Measurements from ENCODE around the gene TUBA4A. TPM values are rescaled to one million over a fixed set of nuclear protein-coding genes. Genes with fewer than 3 reads are reported as not detected.

The TUBA4A gene
- total and polyA plus RNA-seq, 2 of the 4 experiments (the other 2 are of a cell fraction) = 21.9 to 35.6 TPM

- TF ChIP-seq MXI1 (IDR thresholded peaks at IDR 0.05; ENCODE audit: borderline replicate concordance, low read depth, low read length) (no peak), RFX5 (IDR thresholded peaks at IDR 0.05; ENCODE audit: low read depth, low read length) (no peak), SMC3 (IDR thresholded peaks at IDR 0.05; ENCODE audit: low read depth, low read length) (no peak), MAZ (IDR thresholded peaks at IDR 0.05; ENCODE audit: borderline replicate concordance, low read depth, low read length) (no peak), CTCF (conservative IDR thresholded peaks at IDR 0.05; ENCODE audit: low read depth, low read length) (no peak), MAFK (IDR thresholded peaks at IDR 0.05; ENCODE audit: low read depth, low read length) (no peak), ELK1 (IDR thresholded peaks at IDR 0.05; ENCODE audit: borderline replicate concordance, low read depth, low read length) (no peak), CEBPB (IDR thresholded peaks at IDR 0.05; ENCODE audit: low read depth, low read length) (no peak), USF2 (IDR thresholded peaks at IDR 0.05; ENCODE audit: low read depth, low read length) (no peak), RCOR1 (IDR thresholded peaks at IDR 0.05; ENCODE audit: insufficient replicate concordance, low read length) (no peak)
- intact Hi-C loops (cut with micrococcal nuclease) = no loop called here
- DNase-seq = no peak
- dilution Hi-C loops (cut with HindIII; ENCODE audit: low sequenced_read_pairs, unreplicated experiment) = no loop called here
- peaks cover 38% of the 10 kb centered on the region for H3K36me3 ChIP-seq (ENCODE audit: control insufficient read depth, insufficient read depth, low read length)
- peak overlapping the region; percentile 87 for H3K23ac ChIP-seq (ENCODE audit: low read depth, low read length)
- H3K9me1 ChIP-seq (ENCODE audit: insufficient read depth, low read length) = peaks cover 8% of the 10 kb centered on the region; the same call in 1 of the 2 replicates
- H2BK5ac ChIP-seq (ENCODE audit: low read depth, low read length, poor library complexity, severe bottlenecking) = peak overlapping the region; percentile 71
- no peak for ATAC-seq (ENCODE audit: low read depth)
- ChIA-PET CTCF (interaction anchor here (0.6 to 1.4 kb wide), 3 partner anchors 50 to 137 kb away, joined by 4 to 8 read pairs (median 5); no protein-coding TSS in a partner anchor), POLR2A (ENCODE audit: unreplicated experiment) (interaction anchor here (0.7 to 1.1 kb wide), 2 partner anchors 16 to 21 kb away, joined by 6 to 18 read pairs; no protein-coding TSS in a partner anchor)
- peak overlapping the region; percentile 93 for H3K14ac ChIP-seq (replicated peaks; ENCODE audit: low read depth, low read length)
- H4K5ac ChIP-seq (ENCODE audit: low read depth, low read length) = peak overlapping the region; percentile 31
- H2BK120ac ChIP-seq (ENCODE audit: low read depth, low read length) = no peak overlapping the region
- H2BK20ac ChIP-seq (ENCODE audit: low read depth, low read length) = no peak overlapping the region
- no peaks in the 10 kb centered on the region for H3K27me3 ChIP-seq (ENCODE audit: control insufficient read depth, insufficient read depth, low read length)
- H2AK5ac ChIP-seq (ENCODE audit: low read depth, low read length) = peak overlapping the region; percentile 60
- peak overlapping the region; percentile 26 to 66; a peak in 2 of 4 replicates for H4K8ac ChIP-seq (ENCODE audit: low read depth in 2 of 2, low read length in 2 of 2)
- H3K27ac ChIP-seq (ENCODE audit: insufficient read depth, low read length) = peak overlapping the region; percentile 70
- H3K4ac ChIP-seq (ENCODE audit: low read depth, low read length) = peak overlapping the region; percentile 51
- H3K4me2 ChIP-seq (ENCODE audit: low read depth, low read length) = peak overlapping the region; percentile 93
- peak overlapping the region; percentile 79 for H3K4me3 ChIP-seq (ENCODE audit: insufficient read depth, low read depth, low read length)
- peaks cover 46 to 58% of the 10 kb centered on the region in 2 experiments for H3K79me1 ChIP-seq (ENCODE audit: low read depth in 1 of 2, low read length in 2 of 2)
- no TSS peak for BruUV-seq (replicated peaks)
- H3K4me1 ChIP-seq (ENCODE audit: control insufficient read depth, insufficient read depth, low read length) = peaks cover 5% of the 10 kb centered on the region
- H4K20me1 ChIP-seq (ENCODE audit: insufficient read depth, low read length) = no peaks in the 10 kb centered on the region
- 0 out of 3 replicates have a peak overlapping the region, but pooled peaks have one; percentile 25 for H2BK15ac ChIP-seq (ENCODE audit: low read depth, low read length)
- H2AK9ac ChIP-seq (replicated peaks; ENCODE audit: low read depth, low read length, poor library complexity) = peak overlapping the region; percentile 94
- WGBS, 2 experiments (ENCODE audit: extremely low coverage in 2 of 2, insufficient read length in 1 of 2) = 0% methylated on average over 1 of the region's 7 CpGs; no CpG with 5 or more reads in 1 of the 2 experiments
- H3K9me3 ChIP-seq (ENCODE audit: control insufficient read depth, insufficient read depth, low read length) = no peaks in the 10 kb centered on the region
- peak overlapping the region; percentile 82 for H3K9ac ChIP-seq (ENCODE audit: low read depth, low read length)
- peak overlapping the region; percentile 68 for H4K91ac ChIP-seq (ENCODE audit: insufficient read depth, low read depth, low read length)
- peak overlapping the region; percentile 99 for H2AFZ ChIP-seq (replicated peaks; ENCODE audit: low read length, poor library complexity)
- peak overlapping the region; percentile 69; the same call in 1 of the 2 replicates for H3K56ac ChIP-seq (ENCODE audit: extremely low read depth, insufficient read depth, low read length)
- no peak overlapping the region for H3K18ac ChIP-seq (ENCODE audit: low read depth, low read length)
- in situ Hi-C loops (cut with MboI; ENCODE audit: low sequenced_read_pairs) = no loop called here
Measured at GRCh38 chr2:219228041-219228910, 25.4 kb downstream of the TUBA4A start.

Data from IMR-90 (cell line).